Activated CD8-positive, alpha-beta memory T cell treated with anti-CD3 and anti-CD28 coated beads for 24 hours (primary cell): ENCODE data around the gene E2F3.
A peak's percentile ranks its signal among the peaks of the same experiment; 100 is the strongest.

Experiments
- DNase-seq: peaks from one replicate; pipeline ENCODE4 v3.0.0-alpha.2; 2020

Gene E2F3

DNA sequence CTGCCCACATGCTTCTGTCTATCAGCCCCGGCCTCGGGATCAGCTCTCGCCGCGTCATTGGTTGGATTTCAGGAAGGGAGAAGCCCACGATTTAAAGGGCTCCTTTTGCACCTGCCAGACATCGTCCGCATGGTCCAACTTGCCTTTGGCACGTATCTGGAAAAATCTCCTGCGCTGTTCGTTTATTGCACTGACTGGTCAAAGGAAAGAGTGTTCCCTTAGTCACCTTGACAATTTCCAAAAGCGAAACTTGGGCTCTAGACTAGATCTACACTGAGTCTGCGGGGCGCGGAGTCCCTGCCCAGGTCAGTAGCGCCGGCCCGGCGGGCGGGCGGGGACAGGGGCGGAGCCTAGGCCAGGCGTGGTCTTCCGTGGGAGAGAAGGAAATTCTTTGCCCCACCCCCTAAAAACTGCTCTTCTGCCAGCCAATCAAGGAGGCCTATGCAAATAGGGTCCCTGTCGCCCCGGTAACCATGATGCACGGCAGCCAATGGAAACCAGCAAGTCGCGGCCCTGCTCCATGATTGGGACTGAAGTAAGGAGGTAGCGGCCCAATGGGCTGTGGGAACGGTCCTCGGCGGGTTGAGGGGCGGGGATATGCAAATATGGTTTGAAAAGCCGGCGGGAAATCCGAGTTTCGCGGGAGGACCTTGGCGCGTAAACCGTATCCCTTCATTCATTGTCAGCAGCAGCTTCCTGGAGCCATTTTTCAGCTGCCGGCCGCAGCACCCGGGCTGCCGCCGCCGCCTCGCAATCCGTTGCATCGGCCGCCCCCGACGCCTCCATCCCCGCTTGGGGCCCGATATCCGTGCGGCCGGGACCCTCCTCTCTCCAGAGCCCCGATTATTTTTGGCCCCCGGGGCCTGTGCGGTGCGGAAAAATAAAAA lies at the start of gene E2F3:
TSS of gene E2F3 (plus strand) at position 675 of the 887 bp plus-strand sequence. CDS start 354 bp downstream, outside the sequence.
- DNase-seq: peak; percentile 97

DNA sequence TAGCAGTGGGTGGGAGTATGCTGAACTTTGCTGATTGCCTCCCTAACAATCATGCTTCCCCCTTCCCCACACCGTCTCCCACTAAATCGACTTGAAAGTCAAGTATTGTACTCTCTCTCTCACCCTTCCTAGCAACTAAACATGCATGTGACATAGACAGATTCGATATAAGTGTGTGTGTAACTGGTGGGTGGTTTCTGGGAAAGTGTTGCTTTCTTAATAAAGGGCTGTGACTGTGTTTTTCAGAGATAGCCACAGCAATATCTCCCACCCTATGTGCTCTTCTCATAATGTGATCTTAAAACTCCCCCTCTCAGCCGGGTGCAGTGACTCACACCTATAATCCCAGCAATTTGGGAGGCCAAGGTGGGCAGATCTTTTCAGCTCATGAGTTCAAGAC lies 49.3 kb upstream of the E2F3 start:
- DNase-seq: no peak

DNA sequence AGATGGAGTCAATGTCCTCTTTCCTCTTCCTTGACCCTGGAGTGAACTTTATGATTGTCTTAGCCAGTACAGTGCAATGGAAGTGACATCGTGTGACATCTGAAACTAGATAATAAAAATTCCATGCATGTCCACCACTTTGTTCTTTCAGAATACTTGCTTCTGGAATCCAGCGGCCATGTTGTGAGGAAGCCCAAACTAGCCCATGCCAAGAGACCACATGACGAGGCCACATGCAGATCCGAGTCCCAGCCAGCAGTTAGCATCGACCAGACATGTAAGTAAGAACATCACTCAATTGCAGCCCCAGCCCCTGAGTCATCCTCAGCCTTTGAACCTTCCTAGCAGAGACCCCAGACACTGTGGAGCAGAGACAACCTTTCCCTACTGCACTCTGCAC lies 48.5 kb upstream of the E2F3 start:
- no peak for DNase-seq

DNA sequence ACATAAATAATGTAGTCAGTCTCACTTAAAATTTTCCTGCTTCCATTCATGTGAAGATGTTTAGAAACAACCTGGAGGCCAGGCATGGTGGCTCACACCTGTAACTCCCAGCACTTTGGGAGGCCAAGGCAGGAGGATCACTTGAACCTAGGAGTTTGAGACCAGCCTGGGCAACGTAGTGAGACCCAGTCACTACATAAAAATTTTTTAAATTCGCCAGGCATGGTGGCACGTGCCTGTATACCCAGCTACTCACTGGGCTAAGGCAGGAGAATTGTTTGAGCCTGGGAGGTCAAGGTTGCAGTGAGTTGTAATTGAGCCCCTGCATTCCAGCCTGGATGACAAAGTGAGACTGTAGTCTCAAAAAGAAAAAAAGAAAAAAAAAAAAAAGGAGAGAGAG lies 47.3 kb upstream of the E2F3 start:
- DNase-seq: no peak

- no peak for DNase-seq
These were observed 41.1 kb upstream of the E2F3 start for GRCh38 chr6:20360471-20361119.

DNA sequence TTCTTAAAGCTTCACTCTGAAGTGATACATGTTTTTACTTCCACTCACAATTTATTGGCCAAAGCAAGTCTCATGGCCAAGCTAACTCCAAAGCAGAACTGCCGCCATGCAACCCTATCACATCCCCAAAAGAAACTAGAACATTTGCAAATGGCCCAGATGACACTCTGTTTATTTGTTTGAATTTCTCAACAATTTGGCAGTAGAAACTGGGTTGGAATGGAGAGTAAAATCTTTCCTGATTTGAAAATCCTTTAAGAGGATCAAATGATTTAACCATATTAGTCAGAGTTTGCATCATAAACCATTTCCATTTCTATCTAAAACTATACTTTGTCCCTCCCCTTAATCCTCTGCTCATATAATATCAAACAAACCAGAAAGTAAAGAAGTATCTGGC lies 39.1 kb upstream of the E2F3 start:
- no peak for DNase-seq

- no peak for DNase-seq
These were observed 37.4 kb upstream of the E2F3 start for GRCh38 chr6:20364327-20364726.

DNA sequence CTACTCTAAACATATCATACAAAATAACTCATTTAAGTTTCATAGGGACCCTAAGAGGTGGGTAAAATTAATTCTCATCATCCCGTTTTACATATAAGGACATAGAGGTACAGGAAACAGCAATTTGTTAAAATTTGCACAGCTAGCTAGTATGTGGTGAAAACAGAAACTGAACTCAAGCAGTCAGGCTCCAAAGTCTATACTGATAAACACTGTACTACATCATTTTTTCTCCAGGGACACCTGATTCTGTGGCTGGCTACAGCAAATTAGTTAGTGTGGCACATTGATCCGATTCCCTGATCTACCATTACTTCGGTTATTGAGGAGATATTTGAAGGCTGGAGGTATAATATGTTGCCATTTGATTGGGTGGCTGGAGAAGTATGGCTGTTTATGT lies 36.2 kb upstream of the E2F3 start:
- no peak for DNase-seq

DNA sequence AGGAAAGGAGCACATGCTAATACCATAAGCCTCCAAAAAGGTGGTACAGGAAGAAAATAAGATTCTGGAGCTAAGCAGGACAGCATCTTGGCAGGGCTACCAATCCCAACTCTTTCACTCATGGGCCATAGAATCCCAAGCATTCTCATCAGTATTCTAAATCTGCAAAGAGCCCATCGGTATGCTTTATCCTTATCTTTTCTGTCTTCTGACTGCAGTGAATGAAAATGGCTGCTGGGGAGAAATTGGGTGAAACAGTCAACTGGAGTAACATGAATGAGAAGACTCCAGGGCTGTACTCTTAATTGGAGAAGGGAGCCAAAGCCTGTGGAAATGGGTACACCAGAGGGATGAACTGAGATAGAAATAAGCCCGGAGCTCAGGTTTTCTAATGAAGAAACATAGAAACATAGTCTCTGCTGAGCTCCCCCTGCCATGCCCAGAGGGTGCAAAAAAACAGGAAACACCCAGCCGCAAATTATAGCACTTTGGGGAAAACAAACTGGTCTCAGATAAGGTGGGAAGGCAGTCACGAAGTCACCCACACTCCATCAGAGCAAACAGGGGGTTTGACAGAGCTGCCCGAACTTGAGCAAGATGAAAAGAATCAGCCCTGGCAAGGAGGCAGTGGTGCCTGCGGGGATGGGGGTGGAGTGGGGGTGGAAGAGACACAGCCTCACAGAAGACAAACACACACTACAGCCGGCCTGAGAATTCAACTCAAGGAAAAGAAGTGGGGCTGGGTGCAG lies 35.4 kb upstream of the E2F3 start:
- DNase-seq: peak; percentile 74

DNA sequence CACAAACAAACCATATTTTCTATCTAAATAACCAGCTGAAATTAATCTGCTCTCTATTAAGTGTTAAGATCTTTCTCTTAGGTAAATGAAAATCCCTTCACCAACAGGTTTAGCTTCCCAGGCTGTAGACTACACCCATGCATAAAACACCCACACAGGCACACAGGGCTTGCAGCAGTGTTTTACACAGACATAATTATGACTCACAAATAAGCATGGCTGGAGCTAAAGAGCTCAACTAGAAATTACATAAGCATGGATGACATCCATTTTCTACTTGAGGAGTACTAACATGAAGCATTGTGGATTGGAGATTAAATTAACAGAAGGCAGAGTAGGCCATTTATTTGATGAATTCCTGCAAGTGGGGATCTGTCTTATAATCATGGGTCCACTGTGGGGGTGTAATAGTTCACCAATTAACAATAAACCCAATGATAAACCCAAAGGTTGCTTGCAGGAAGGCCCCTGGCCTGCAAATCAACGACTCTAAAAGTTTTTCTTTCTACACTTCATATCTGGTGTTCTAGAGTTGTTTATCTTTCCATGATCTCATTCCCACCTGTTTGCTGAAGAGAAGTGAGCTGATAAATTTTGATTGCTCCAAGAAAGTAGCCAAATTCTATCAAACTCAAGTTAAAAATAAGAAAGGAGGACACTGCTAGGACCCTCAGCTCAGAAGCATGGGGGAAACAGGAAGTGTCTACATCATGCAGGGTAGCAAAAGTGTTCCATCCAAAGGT lies 33.8 kb upstream of the E2F3 start:
- DNase-seq: no peak

GRCh38 chr6:20370393-20370792 lies 31.3 kb upstream of the E2F3 start:
- no peak for DNase-seq

DNA sequence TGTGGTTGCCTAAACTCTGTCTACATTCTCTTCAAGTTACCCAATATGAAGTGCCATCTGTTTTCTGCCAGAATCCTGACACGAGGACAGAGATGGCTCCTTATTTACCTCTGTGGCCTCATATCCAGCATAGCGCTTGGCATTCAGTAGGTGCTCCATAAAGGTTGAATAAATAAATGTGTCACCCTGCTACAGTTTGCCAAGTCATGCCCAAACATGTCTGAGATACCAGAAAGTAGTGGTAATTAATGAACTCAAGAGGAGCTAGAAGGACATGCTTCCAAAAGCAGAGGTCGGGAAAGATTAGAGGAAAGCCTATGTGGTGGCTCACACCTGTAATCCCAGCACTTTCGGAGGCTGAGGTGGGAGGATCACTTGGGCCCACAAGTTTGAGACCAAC lies 30.9 kb upstream of the E2F3 start:
- DNase-seq: no peak

DNA sequence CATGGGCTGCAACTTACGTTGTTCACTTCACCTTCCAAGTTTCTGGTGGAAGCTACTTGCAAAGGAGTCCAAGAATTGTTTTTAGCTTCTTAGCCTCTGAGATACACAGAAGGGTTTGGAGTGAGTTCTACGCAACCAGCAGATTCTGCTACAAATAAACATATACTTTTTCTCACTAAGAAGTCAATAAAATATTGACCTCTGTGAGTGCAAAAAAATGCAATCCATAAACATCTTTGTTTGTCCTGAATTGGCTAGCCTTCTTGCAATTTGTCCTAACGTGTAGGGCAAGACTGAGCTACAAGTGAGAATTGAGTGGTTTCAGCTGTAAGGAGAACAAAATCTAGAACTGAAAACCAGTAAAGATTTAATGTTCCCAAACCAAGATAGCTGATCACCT lies 26.2 kb upstream of the E2F3 start:
- no peak for DNase-seq

GRCh38 chr6:20377623-20378265 lies 23.9 kb upstream of the E2F3 start:
- DNase-seq: no peak

DNA sequence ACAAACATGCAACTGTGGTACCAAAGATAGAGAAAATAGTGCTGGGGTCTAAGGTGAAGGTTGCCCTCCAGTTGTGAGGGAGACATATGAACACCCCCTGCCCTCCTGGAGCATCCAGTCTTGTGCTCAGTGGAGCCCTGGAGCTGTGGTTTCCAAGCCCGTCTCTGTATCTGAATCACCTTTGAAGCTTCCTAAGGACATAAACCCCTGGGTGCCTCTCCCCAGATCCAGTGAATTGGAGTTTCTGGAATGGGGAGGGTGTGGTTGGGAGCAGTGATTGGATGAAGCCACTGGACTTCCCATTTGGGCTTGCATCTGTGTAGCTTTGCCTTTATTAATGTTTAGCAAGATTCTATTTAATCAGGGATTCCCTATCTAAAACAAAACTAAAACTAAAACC lies 22.4 kb upstream of the E2F3 start:
- no peak for DNase-seq

DNA sequence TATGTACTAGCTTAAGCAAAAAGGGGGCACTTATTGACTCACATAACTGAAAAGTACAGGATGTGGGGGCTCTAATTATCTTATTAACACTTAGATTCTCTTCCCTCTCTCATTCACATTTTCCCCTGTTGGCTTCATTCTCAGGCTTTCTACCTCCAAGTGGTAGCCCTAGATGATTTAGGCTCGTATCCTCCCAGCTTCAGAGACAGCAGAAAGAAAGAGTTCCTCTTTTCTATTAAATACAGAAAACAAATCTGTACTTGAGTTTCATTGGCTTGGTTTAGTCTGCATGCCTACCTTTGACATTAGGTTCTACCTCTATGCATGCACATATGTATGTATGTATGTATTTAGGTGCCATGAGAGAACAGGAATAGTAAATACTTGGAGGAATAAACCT lies 15.5 kb upstream of the E2F3 start:
- DNase-seq: no peak

DNA sequence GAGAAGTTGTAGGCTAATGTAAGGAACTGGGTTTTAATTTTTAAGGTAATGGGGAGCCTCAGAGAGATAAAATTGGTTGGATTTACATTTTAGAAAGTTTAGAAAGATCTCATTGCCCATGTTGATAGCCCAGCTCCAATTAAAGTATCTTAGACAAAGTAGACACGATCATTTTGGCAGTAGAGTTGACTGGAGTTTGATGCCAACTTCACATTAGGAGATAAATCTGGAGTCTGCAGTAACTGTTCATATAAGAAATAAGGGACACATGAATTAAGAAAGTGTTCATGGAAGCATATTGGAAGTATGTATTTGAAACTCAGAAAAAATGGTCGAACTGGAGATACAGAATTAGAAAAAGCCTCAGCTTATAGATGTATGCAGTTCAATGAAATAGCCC lies 12.6 kb upstream of the E2F3 start:
- no peak for DNase-seq

- no peak for DNase-seq
These were observed 8.4 kb upstream of the E2F3 start for GRCh38 chr6:20393297-20393696.

GRCh38 chr6:20399518-20399917 lies 2.2 kb upstream of the E2F3 start:
- DNase-seq: no peak

GRCh38 chr6:20400456-20401204 lies 1.0 kb upstream of the E2F3 start:
- no peak for DNase-seq

GRCh38 chr6:20402092-20402341 lies 338 bp downstream of the E2F3 start:
- DNase-seq: no peak
